ENCODE results near the gene AKT2. TPM values are rescaled to one million over a fixed set of nuclear protein-coding genes. Genes with fewer than 3 reads are reported as not detected.

The AKT2 gene
- total RNA-seq, 1 experiment from 2014 or later: 182 TPM

DNA sequence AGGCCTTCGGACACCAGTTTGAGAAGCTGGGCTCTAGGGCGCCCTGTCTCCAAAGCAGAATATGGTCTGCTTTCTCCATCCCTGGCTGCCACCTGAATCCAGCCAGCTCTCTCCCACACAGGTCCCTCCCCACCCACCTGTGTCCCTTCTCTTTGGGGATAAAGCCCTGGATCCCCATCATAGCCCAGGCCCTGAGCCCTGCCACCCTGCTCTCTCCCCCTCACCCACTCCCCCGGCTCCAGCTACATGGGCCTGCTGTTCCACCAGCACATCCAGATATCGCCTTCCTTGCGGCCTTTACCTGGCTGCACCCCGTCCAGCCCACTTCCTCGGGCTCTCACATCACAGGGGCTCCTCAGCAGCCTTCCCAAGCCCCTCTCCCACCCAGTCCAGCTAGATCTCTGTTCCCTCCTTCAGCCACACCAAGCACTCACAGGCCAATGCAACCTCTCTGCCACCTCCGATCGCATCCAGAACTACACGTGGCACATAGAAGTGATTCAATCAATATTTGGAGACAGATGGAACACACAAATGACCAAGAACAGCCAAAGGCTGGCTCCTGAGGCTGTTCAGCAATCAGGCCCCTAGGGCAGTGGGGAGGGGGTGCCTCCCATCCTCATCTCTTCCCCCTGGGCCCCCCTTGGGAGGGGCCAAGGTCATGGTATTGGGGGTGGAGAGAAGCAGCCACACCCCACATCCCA lies 7.6 kb downstream of the AKT2 start:
- BruUV-seq (replicated peaks): no TSS peak
- DNase-seq: no peak
- no peaks in the 10 kb centered on the region for H3K9me3 Mint-ChIP-seq (ENCODE audit: low read depth, unreplicated experiment)
- H3K4me3 Mint-ChIP-seq (ENCODE audit: low read depth, unreplicated experiment): no peak overlapping the region
- TF ChIP-seq, protein P1, sequence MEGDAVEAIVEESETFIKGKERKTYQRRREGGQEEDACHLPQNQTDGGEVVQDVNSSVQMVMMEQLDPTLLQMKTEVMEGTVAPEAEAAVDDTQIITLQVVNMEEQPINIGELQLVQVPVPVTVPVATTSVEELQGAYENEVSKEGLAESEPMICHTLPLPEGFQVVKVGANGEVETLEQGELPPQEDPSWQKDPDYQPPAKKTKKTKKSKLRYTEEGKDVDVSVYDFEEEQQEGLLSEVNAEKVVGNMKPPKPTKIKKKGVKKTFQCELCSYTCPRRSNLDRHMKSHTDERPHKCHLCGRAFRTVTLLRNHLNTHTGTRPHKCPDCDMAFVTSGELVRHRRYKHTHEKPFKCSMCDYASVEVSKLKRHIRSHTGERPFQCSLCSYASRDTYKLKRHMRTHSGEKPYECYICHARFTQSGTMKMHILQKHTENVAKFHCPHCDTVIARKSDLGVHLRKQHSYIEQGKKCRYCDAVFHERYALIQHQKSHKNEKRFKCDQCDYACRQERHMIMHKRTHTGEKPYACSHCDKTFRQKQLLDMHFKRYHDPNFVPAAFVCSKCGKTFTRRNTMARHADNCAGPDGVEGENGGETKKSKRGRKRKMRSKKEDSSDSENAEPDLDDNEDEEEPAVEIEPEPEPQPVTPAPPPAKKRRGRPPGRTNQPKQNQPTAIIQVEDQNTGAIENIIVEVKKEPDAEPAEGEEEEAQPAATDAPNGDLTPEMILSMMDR (IDR thresholded peaks at IDR 0.05; ENCODE audit: unreplicated experiment): no peak
- peaks cover 18% of the 10 kb centered on the region for H3K36me3 Mint-ChIP-seq (ENCODE audit: insufficient read depth, unreplicated experiment)
- CTCF ChIA-PET: no interaction called here
- H3K27me3 Mint-ChIP-seq (ENCODE audit: unreplicated experiment): no peaks in the 10 kb centered on the region
- peaks cover 18% of the 10 kb centered on the region for H3K4me1 Mint-ChIP-seq (ENCODE audit: low read depth, unreplicated experiment)
- no peak overlapping the region for H3K27ac Mint-ChIP-seq (ENCODE audit: unreplicated experiment)
- intact Hi-C loops (cut with micrococcal nuclease; ENCODE audit: unreplicated experiment): no loop called here

DNA sequence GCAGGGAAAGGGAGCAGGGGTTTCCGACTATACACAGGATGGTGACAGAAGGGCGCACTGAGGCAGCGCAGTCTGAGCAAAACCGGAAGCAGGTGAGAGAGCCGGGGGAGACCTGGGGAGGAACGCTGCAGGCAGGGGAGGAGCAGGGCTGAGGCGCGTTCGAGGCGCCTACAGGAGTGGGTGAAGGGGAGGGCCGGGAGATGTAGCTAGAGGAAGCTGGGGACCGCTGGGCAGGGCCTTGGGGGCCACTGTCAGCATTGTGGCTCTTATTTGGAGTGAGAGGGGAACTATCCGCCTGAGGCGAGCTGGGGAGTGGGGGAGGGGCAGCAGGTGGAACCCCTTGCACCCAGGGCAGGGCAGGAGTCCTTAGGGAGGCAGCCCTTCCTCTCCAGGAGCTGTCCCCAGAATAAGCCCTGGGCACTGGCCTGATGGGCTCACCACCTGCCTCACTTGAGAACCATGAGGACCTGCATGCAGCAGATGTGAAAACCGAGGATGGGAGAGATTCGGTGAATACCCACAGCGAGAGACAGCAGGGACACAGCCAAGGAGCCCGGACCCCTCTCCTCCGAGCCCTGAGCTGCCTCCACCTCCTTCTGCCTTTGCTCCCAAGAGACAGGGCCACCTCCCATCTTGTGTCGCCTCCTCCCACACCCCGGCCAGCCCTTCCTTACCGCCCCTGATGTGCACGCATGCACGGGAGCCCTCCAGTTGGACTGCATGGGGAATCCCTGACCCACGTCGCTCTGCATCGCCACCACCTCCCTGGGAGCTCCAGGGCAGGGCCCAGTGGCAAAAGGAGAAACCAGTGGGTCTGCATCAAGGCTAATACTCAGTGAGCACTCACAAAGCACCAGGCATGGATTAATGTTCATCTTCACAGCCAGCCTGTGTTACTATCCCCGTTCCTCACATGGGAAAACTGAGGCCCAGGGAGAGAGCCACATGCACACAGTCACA lies 10.3 kb downstream of the AKT2 start:
- intact Hi-C loops (cut with micrococcal nuclease; ENCODE audit: unreplicated experiment): no loop called here
- Mint-ChIP-seq H3K36me3 (ENCODE audit: insufficient read depth, unreplicated experiment) (peaks cover 21% of the 10 kb centered on the region), H3K4me1 (ENCODE audit: low read depth, unreplicated experiment) (peaks cover 9% of the 10 kb centered on the region), H3K27me3 (ENCODE audit: unreplicated experiment) (no peaks in the 10 kb centered on the region), H3K9me3 (ENCODE audit: low read depth, unreplicated experiment) (no peaks in the 10 kb centered on the region), H3K4me3 (ENCODE audit: low read depth, unreplicated experiment) (no peak overlapping the region), H3K27ac (ENCODE audit: unreplicated experiment) (peak overlapping the region; percentile 7)
- no TSS peak for BruUV-seq (replicated peaks)
- DNase-seq: no peak
- CTCF ChIA-PET: no interaction called here
- TF ChIP-seq, protein P1 (IDR thresholded peaks at IDR 0.05; ENCODE audit: unreplicated experiment): no peak

DNA sequence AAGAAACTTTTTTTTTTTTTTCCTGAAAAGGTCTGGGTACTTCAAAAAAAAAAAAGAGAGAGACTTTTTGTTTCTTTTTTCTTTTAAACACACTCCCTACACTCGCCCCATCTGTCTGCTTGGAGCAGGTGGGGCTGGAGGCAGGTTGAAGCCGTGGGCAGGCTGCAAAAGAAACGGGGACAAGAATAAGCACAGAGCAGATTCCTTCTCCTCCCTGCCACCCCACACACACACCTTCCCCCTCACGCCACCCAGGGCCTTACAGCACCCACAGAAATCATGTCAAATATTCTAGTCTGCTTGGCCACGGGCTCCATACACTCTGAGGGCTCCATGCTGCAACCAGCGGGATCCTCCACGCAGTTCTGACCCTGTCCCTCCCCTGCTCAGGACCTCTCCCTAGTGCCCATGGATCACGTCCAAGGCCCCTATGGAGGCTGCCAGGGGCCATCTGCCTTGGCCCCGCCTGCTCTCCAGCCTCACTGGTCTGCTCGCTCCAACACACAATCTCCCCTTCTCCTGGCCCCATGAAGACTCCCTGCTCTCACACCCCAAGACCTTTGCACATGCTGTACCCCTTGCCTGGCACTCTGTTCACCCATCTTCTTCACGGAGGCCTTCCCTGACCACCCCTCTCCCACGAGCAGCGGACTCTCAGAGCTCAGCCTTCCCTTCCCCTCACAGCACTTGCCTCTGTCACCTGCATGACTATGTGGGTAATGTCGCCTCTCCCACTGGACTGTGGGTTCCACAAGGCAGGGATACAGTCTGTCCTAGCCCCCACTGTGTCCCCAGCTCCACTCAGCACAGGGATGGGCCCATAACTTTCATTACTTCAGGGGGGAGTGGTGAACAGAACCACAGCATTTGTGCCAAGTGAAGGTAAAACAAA lies 11.4 kb downstream of the AKT2 start:
- H3K27me3 Mint-ChIP-seq (ENCODE audit: unreplicated experiment): no peaks in the 10 kb centered on the region
- H3K36me3 Mint-ChIP-seq (ENCODE audit: insufficient read depth, unreplicated experiment): peaks cover 26% of the 10 kb centered on the region
- H3K4me1 Mint-ChIP-seq (ENCODE audit: low read depth, unreplicated experiment): peaks cover 9% of the 10 kb centered on the region
- CTCF ChIA-PET: no interaction called here
- H3K27ac Mint-ChIP-seq (ENCODE audit: unreplicated experiment): no peak overlapping the region
- H3K4me3 Mint-ChIP-seq (ENCODE audit: low read depth, unreplicated experiment): no peak overlapping the region
- DNase-seq: no peak
- TF ChIP-seq, protein P1 (IDR thresholded peaks at IDR 0.05; ENCODE audit: unreplicated experiment): no peak
- BruUV-seq (replicated peaks): no TSS peak
- H3K9me3 Mint-ChIP-seq (ENCODE audit: low read depth, unreplicated experiment): no peaks in the 10 kb centered on the region
- intact Hi-C loops (cut with micrococcal nuclease; ENCODE audit: unreplicated experiment): no loop called here

DNA sequence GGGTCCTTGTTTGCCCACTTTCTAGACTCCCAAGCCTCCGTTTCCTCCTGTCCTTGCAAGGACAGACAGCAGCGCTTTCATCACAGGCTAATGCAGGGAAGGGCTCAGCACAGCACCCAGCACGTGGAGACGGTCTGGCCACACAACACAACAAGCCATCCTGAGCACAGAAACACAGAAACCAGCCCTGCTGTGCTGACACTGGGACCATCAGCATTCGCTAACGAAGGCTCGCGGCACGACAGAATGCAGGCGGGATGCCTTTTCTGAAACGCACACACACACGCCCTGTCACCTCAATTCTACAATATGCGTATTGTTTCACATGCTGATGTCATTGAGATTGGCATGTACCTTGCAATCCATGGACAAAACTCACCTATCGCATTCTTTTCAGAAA lies 12.9 kb downstream of the AKT2 start:
- no TSS peak for BruUV-seq (replicated peaks)
- Mint-ChIP-seq H3K4me3 (ENCODE audit: low read depth, unreplicated experiment) (no peak overlapping the region), H3K36me3 (ENCODE audit: insufficient read depth, unreplicated experiment) (peaks cover 31% of the 10 kb centered on the region), H3K4me1 (ENCODE audit: low read depth, unreplicated experiment) (peaks cover 1% of the 10 kb centered on the region), H3K27ac (ENCODE audit: unreplicated experiment) (no peak overlapping the region), H3K27me3 (ENCODE audit: unreplicated experiment) (no peaks in the 10 kb centered on the region), H3K9me3 (ENCODE audit: low read depth, unreplicated experiment) (no peaks in the 10 kb centered on the region)
- DNase-seq: no peak
- intact Hi-C loops (cut with micrococcal nuclease; ENCODE audit: unreplicated experiment): no loop called here
- TF ChIP-seq, protein P1 (IDR thresholded peaks at IDR 0.05; ENCODE audit: unreplicated experiment): no peak
- CTCF ChIA-PET: no interaction called here
